Mesothelial cell of epicardium (in vitro differentiated cells): ENCODE results near the gene NRP1. TPM values are rescaled to one million over a fixed set of nuclear protein-coding genes. Genes with fewer than 3 reads are reported as not detected.

Source experiments
- DNase-seq, 2 experiments: peaks; one replicate each; pipeline ENCODE4 v3.0.0; 2021; ENCODE audit warnings: low spot score in 2 of 2; ENCODE audit not compliant: unreplicated experiment in 2 of 2
- H3K27ac Mint-ChIP-seq: 2 replicates; pipeline ENCODE4 v1.8.0; 2021; ENCODE audit warnings: mixed read lengths
- H3K27me3 Mint-ChIP-seq: 2 replicates; pipeline ENCODE4 v1.8.0; 2021; ENCODE audit warnings: low read depth, mixed read lengths
- H3K36me3 Mint-ChIP-seq: 2 replicates; pipeline ENCODE4 v1.8.0; 2021; ENCODE audit warnings: mixed read lengths
- H3K4me1 Mint-ChIP-seq: 2 replicates; pipeline ENCODE4 v1.8.0; 2021; ENCODE audit warnings: mixed read lengths
- H3K4me3 Mint-ChIP-seq: 2 replicates; pipeline ENCODE4 v1.8.0; 2021; ENCODE audit warnings: mild to moderate bottlenecking, moderate library complexity, mixed read lengths
- H3K9me3 Mint-ChIP-seq: 2 replicates; pipeline ENCODE4 v1.8.0; 2021; ENCODE audit warnings: mixed read lengths
- total RNA-seq: library from RNA; stranded (reverse); gene quantifications from 3 replicates; pipeline ENCODE4 v1.2.1, GENCODE V29; 2021
- TF ChIP-seq, protein P1 (sequence below): fragments of 200-600 bp; sonication (generic); IDR thresholded peaks from one replicate; pipeline ENCODE4 v1.5.0; 2021; ENCODE audit warnings: antibody characterized with exemption; ENCODE audit not compliant: unreplicated experiment

NRP1 gene
- total RNA-seq, 1 donor from 2014 or later: 47.7 TPM

DNA sequence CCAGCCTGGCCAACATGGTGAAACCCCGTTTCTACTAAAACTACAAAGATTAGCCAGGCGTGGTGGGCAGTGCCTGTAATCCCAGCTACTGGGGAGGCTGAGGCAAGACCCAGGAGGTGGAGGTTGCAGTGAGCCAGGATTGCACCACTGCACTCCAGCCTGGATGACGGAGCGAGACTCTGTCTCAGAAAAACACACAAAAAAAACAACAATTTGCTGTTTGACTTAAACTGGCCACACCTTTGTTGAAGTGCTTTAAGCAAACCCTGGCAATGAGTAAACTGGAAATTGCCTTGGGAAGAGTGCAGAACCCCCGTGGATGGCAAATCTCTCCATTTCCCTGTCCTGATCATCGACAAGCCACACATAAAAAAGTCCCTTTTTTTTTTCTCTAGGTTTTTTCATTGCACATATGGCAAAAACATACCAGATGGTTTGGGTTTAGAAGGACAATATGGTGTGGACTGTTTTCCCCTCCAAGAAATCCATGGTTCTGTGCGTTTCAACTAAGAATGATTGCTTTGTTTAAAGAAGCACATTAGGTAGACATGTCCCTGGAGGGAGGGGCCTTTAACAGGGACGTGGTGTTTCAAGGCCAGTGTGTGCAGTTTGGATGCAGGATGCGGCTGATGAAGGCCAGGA, 76.9 kb downstream of the NRP1 start:
- H3K4me1 Mint-ChIP-seq: peaks cover 20% of the 10 kb centered on the region
- TF ChIP-seq, protein P1, sequence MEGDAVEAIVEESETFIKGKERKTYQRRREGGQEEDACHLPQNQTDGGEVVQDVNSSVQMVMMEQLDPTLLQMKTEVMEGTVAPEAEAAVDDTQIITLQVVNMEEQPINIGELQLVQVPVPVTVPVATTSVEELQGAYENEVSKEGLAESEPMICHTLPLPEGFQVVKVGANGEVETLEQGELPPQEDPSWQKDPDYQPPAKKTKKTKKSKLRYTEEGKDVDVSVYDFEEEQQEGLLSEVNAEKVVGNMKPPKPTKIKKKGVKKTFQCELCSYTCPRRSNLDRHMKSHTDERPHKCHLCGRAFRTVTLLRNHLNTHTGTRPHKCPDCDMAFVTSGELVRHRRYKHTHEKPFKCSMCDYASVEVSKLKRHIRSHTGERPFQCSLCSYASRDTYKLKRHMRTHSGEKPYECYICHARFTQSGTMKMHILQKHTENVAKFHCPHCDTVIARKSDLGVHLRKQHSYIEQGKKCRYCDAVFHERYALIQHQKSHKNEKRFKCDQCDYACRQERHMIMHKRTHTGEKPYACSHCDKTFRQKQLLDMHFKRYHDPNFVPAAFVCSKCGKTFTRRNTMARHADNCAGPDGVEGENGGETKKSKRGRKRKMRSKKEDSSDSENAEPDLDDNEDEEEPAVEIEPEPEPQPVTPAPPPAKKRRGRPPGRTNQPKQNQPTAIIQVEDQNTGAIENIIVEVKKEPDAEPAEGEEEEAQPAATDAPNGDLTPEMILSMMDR: no peak
- no peak overlapping the region for H3K4me3 Mint-ChIP-seq
- no peaks in the 10 kb centered on the region for H3K9me3 Mint-ChIP-seq
- no peak overlapping the region for H3K27ac Mint-ChIP-seq
- H3K27me3 Mint-ChIP-seq: no peaks in the 10 kb centered on the region
- no peak for DNase-seq
- peaks cover 32% of the 10 kb centered on the region for H3K36me3 Mint-ChIP-seq

DNA sequence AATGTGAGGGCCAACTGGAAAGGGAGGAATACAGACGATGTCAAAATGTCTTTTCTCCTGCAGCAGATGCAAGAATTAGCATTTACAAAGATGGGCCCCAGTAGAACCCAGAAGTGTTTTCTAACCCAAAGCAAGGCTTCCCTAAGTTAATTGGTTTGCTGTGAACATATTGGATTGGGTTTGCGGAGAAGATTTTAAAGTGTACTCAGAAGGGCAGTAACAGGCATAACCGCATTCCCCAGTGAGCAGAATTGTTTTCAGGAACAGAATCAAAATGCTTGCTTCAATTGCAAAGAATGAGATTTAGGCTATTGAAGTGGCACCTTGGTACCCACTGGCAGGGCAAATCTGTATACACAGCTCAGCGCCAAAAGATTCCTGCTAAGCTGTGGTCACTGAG, 78.0 kb downstream of the NRP1 start:
- DNase-seq: no peak
- Mint-ChIP-seq H3K27me3 (no peaks in the 10 kb centered on the region), H3K27ac (no peak overlapping the region), H3K4me1 (peaks cover 21% of the 10 kb centered on the region), H3K9me3 (no peaks in the 10 kb centered on the region), H3K36me3 (peaks cover 38% of the 10 kb centered on the region), H3K4me3 (no peak overlapping the region)
- TF ChIP-seq, protein P1: no peak

DNA sequence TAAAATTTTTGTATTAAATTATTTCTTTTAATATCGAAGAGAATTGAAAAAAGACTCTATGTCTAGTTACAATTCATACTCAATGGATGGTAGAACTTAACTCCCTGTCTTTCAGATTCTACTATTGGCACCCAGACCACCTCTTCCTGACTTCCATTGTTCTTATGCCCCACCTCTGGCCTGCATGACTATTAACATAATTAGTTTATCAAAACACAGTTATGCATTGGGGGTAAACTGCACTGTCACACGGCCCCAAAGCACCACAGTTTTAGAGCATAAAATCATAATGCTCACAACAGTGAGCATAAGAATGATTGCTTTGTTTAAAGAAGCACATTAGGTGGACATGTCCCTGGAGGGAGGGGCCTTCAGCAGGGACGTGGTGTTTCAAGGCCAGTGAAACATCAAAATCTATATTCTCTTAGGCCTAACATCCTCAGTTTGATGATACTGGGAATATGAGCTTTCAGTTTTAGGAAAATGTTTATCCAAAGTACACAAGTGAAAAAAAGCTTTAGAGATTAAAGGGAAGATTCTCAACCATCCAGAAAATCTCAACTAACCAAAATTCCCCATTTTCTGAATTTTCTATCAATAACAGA, 79.8 kb downstream of the NRP1 start:
- H3K36me3 Mint-ChIP-seq: peaks cover 48% of the 10 kb centered on the region
- H3K27ac Mint-ChIP-seq: no peak overlapping the region
- H3K4me1 Mint-ChIP-seq: peaks cover 19% of the 10 kb centered on the region
- TF ChIP-seq, protein P1: no peak
- DNase-seq: no peak
- no peaks in the 10 kb centered on the region for H3K27me3 Mint-ChIP-seq
- no peaks in the 10 kb centered on the region for H3K9me3 Mint-ChIP-seq
- H3K4me3 Mint-ChIP-seq: no peak overlapping the region

DNA sequence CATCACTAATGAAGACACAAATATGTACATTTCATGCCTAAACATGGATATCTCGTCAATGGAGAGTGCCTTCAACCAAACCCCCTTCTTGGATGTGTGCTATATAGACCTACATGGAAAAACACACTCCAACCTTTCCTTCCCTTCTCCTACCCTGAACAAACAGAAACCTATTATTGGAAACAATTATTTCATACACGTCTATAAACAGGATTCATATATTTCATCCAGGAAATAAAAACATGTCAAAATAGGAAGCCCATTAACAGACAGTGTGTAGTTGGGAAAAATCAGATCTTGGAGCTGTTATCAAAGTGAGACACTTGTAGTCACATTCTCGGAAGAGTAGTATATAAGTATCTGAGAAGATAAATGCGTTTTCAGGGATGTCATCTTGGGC, 81.1 kb downstream of the NRP1 start:
- Mint-ChIP-seq H3K27me3 (no peaks in the 10 kb centered on the region), H3K36me3 (peaks cover 60% of the 10 kb centered on the region), H3K4me1 (peaks cover 9% of the 10 kb centered on the region), H3K9me3 (no peaks in the 10 kb centered on the region), H3K4me3 (no peak overlapping the region), H3K27ac (no peak overlapping the region)
- TF ChIP-seq, protein P1: no peak
- DNase-seq: no peak

DNA sequence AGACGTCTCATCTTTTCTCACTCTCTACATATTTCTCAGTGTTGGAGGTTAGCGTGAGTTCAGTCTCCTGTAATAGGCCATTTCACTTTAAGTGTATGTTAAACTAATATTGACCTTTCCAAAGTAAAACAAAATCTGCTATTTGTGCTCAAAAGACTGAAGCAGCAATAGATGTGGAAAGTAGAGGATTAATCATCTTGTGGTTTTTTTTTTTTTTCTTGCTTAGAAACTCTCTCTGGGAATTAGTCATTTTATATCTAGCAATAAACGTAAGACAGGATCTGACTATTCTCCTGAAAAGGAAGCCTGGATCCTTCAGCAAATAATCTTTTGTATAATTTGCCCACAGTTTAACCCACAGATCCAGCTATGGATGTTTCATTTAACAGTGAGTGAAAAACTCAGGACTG, 81.7 kb downstream of the NRP1 start:
- Mint-ChIP-seq H3K27ac (no peak overlapping the region), H3K36me3 (peaks cover 60% of the 10 kb centered on the region), H3K9me3 (no peaks in the 10 kb centered on the region), H3K27me3 (no peaks in the 10 kb centered on the region), H3K4me1 (peaks cover 7% of the 10 kb centered on the region), H3K4me3 (no peak overlapping the region)
- TF ChIP-seq, protein P1: no peak
- no peak for DNase-seq
